T-helper 1 cell (primary cell): Measurements from ENCODE around the gene PTK6.

ENCODE experiments used
- DNase-seq, 5 donors: peaks; one replicate each; pipeline ENCODE4 v3.0.0-alpha.2; 2012 to 2020

The PTK6 gene

GRCh38 chr20:63542696-63543095 lies 5.5 kb upstream of the PTK6 start:
- no peak for DNase-seq

DNA sequence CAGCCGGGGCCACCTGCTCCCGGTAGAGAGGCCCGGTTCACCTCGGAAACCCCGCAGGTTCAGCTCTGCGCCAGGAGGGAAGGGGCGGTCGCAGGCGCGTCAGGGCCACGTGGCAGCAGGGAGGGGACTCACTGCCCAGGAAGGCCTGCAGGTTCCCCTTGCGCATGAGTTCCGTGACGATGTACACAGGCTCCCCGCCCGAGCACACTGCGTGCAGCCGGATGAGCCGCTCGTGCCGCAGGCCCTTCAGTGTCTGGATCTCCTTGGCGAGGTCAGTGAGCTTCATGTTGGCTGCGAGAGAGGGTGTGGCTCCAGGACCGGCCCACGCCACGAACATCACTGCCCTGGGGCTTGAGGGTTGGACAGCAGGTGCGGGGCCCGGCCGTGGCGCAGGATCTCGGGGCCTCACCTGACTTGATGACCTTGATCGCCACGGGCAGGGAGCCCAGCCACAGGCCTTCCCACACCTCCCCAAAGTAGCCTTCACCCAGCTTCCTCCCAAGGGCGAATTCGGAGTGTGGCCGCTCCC lies 4.9 kb upstream of the PTK6 start:
- no peak for DNase-seq

GRCh38 chr20:63541371-63541770 lies 4.2 kb upstream of the PTK6 start:
- no peak for DNase-seq

DNA sequence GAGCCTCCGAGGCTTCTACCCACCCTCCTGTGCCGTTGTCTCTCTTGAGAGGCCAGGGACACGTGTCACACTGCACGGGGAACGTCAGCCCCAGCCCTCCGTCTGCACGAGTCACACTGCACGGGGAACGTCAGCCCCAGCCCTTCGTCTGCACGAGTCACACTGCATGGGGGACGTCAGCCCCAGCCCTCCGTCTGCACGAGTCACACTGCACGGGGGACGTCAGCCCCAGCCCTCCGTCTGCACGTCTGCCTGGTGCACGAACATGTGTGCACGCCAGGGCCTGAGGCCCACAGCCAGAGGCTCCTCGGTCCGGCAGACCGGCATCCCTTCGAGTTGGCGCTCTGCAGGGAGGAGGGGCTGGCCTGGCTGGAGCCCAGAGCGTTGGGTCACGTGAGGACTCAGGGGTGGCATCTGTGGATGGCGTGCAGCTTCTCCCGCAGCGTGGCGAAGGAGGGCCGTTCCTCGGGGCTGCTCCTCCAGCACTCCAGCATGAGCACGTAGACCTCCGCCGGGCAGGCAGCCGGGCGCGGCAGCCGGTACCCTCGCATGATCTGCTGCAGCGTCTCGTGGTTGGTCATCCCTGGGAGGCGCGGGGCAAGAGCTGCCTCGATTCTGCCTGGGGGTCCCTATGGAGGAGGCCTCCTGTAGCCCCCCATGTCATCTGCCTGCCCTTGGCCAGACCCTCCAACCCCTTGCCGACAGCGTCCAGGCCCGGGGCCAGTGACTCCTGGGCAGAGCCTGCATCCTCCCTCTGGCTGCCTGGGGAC lies 3.4 kb upstream of the PTK6 start:
- no peak for DNase-seq

DNA sequence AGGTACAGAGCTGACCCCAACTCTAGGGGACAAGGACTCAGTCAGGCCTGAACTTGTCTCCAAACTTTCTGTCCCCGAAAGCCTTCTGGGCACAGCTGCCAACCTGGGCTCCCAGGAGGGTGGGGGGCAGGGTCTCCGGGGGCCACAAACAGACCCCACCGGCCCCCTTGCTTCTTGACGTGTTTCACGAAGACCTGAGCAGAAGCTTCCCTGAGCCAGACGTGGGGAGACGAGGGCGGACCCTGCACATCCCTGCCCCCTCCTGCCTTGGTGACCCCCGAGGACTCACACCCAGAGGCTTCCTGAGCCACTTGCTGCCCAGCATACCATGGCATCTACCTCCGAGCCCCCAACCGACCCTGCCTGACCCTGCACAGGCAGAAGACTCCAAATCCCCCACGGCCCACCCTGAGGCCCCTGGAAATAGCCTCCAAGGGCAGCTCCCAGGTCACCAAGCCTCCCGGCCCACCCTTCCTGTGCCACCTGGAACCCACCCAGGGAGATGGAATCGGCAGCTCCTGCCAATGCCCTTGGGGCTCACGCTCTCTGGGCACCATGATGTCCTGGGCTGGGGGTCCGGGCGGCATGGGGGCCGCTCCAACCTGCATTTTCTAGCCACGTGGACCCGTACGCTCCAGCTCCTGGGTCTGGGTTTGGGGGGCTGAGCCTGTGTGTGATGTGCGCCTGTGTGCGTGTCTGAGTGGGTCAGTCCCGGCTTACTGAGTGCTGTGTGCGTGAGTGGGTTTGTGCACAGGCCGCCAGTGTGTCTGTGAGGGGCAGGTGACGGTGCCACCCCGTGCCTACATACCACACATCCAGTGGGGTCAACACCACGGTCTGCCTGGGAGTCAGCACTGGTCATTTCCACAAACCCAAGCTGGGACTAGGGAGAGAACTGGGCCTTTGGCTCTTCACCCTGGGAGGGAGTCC lies 2.5 kb upstream of the PTK6 start:
- no peak for DNase-seq

GRCh38 chr20:63539092-63539430 lies 1.9 kb upstream of the PTK6 start:
- no peak for DNase-seq

DNA sequence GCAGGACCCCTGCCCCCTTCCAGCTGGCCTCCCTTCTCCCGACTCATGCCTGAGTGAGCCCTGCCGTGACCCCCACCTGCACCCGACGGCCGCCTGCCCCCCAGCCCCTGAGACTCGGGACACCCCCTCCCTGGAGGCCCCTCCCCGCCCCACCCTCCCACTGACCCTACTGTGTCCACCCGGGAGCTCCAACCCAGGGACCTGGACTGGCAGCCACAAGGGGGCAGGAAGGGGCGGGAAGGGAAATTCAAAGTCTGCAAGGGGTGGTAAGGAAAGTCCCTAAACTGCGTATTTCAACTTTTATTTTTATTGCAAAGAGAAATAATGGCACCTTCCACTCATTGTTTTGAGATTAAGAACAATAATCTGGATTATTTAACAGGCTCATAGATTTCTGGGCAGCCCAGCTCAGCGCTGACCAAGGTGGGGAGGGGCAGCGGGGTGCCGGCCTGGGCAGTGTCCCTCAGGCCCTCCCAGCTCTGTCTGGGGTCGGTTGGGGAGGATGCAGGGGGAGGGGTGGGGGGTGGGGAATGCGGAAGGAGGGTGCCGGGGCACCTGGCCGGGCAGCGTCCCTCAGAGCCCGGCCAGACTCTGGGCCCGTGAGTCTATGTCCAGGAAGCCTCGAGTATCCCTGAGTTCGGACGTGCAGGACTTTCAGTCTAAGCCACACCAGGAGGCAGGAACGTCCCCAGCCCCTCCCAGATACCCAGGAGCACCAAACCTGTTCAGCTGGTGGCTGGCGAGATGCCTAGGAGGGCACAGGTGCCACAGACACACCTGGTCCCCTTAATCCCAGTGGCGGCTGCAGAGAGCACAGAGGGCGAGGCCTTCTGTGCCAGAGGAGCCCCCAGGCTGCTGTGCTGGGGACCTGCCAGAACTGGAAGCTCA lies 1.3 kb upstream of the PTK6 start:
- peak in 3 of 5 donors; percentile 38 to 45 (median 41) for DNase-seq

- DNase-seq, result peak; percentile 82 to 97 (median 89)
These were observed 488 bp upstream of the PTK6 start for GRCh38 chr20:63537525-63538203.

- peak in 1 of 5 donors; percentile 5 for DNase-seq
These were observed 767 bp downstream of the PTK6 start for GRCh38 chr20:63536241-63536977.

DNA sequence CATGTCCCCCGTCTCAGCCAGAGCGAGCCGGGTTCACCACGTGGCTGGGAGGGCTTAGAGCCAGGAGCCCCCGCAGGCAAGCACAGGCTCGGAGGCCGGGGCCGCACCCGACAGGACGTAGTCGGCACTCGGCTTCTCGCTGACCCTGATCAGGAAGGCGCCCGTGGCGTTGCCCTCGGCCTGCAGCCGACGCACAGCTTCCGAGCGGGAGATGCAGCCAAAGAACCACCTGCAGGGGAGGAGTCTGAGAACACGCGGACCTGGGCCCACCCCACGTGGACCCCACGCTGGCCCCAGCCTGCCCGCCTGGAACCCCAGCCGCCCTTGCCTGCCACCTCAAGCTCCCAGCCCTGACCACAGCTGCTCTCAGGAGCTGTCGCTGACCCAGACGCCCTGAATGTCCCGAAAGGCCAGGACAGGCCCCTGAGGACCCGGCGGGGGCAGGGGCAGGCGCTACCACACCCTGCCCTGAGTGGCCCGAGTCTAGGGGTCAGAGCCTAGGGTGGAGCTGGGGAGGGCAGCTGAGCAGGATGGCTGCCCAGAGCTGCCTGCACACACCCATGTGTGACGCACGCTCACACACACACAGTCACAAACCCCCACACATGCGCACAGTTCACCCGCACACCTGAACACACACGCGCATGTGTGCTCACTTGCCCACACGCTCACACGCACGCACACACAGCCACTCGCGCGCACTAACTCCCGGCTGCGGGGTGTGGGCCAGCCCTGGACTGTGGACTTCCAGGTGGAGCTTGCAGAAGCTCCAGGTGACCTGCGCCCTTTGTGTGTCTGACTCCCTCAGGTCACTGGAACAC lies 2.1 kb downstream of the PTK6 start:
- peak in 3 of 5 donors; percentile 7 to 27 (median 16) for DNase-seq

DNA sequence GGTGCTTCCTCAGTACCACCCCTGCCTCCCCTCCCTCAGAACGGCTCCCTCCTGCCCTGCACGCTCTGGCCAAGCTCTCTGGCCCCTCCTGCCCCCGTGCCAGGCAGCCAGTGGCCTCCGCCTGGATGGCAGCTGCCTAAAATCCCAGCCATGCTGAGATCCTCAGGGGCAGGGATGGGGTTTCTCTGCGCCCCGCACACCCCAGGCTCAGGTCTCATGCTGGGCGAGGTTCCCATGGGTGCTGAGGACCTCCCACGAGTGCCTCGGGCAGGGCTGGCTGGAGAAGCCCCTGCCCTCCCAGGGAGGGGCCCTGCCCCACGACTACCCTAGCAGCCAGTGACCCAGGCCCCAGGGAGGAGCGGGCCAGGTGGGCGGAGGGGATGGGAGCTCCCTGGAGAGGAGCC lies 2.7 kb downstream of the PTK6 start:
- peak in 1 of 5 donors; percentile 12 for DNase-seq

DNA sequence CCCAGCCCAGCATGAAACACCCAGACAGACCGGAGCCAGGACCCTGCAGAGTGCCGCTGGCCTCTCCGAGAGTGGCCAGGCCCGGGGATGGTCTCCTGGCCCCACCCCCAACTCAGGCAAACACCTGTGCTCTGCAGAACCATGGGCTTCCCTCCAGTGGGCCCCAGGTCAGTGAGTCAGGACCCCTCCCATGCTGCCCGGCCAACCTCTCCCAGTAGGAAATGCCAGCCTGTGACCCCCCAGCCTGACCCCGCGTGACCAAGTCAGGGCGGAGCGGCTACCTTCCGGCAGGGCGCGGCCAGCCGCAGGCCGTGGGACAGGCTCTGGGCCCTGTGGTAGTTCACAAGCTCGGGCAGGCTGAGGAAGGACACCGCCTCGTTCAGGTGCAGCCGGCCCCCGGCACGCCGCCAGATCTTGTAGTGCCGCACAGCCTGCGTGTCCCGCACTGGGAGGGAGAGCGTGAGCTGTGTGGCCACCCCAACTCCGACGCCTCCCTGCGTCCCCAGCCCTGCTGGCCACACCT lies 3.2 kb downstream of the PTK6 start:
- peak in 2 of 5 donors; percentile 6 to 12 for DNase-seq

- DNase-seq, result peak in 1 of 5 donors; percentile 9
These were observed 3.8 kb downstream of the PTK6 start for GRCh38 chr20:63533388-63533787.

DNA sequence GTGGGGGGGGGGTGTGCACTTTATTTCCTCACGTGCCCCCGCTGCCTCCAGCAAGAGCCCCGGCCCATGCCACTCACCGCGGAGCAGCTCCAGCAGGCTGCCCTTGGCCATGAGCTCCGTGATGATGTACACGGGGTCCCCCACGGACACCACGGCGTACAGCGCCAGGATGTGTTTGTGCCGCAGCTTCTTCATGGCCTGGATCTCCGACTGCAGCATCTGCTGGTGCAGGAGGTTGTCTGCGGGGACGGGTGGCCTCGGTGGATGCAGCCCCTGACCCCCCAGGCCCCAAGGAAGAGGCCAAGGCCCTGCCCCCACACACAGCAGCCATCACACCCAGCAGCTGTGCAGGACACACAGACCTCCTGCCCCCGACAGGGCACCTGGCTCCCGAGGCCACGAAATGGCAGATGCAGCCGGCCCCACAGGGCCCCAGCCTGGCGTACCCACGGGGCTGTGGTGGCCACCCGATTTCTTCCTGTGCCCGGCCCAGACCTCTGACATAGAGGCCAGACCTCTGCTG lies 4.7 kb downstream of the PTK6 start:
- DNase-seq, result peak in 2 of 5 donors; percentile 4 to 8

DNA sequence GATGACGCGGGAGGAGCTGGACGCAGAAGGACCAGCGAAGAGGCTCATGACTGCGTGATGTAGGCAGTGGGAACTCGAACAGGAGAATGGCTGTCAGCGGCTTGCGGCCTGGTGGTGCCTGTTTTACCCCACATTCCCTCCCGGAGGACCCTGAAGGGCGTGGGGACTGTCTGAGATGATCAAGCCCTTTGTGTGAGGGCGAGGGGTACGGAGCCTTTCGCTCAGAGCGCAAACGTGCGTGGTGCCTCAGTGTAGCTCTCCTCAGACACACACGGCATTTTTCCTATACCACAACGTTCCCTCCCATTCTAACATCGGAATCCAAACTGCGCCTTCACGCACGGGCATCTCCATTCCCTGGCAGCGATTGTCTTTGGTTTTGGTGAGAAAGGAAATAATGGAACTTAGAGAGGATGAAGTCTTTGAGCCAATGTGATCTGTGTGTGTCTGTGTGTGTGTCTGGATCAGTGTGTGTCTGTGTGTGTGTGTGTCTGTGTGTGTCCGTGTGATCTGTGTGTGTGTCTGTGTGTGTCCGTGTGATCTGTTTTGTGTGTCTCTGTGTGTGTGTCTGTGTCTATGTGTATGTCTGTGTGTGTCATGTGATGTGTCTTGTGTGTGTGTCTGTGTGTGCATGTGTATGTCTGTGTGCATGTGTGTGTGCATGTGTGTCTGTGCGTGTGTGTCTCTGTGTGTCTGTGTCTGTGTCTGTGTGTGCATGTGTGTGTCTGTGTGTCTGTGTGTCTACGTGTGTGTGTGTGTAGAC lies 5.3 kb downstream of the PTK6 start:
- no peak for DNase-seq

DNA sequence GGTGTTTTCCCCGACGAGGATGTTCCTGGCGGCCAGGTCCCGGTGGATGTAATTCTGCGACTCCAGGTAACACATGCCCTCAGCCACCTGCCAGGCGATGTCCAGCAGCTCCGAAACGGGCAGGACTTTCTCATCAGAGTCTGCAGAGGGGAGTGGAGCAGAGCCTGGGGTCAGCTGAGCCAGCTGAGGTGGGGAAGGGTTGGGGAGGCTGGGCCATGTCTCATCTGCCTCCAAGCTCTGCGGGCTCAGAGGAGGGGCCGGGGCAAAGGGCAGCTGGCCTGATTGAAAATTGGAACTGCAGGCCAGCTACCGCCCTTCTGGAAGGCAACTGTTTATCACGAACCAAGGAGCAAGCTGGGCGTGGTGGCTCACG lies 6.4 kb downstream of the PTK6 start:
- DNase-seq, result no peak

- DNase-seq, result peak in 1 of 5 donors; percentile 10
These were observed 7.1 kb downstream of the PTK6 start for GRCh38 chr20:63529861-63530787.
